Measurements from ENCODE around the gene STBD1.

- TF ChIP-seq CTCF (conservative IDR thresholded peaks at IDR 0.05 in 1 of 2, IDR thresholded peaks at IDR 0.05 in 1 of 2; ENCODE audit: extremely low read depth in 1 of 2, insufficient read depth in 1 of 2, low read depth in 1 of 2, low read length in 2 of 2), result no peak
- no peak for TF ChIP-seq EZH2 (IDR thresholded peaks at IDR 0.05; ENCODE audit: borderline replicate concordance, low read length)
These were observed 35.3 kb upstream of the STBD1 start for GRCh38 chr4:76271248-76271647.

Measured in mammary epithelial cell (primary cell).